KMS-11 (cell line): ENCODE measurements around the gene PTGES2.

Experiments used
- H2AFZ ChIP-seq: fragments of 200-600 bp; sonication (generic); 2 replicates; pipeline ENCODE4 v1.6.1; 2016; ENCODE audit warnings: antibody characterized with exemption, mixed run types, low read depth
- H3K27ac ChIP-seq: fragments of 200-600 bp; sonication (generic); 2 replicates; pipeline ENCODE4 v1.6.1; 2016; ENCODE audit warnings: mild to moderate bottlenecking, mixed run types
- H3K27me3 ChIP-seq: fragments of 200-600 bp; sonication (generic); 2 replicates; pipeline ENCODE4 v1.6.1; 2017; ENCODE audit warnings: mild to moderate bottlenecking, low read depth, mixed run types, moderate library complexity; ENCODE audit not compliant: insufficient read depth
- H3K36me3 ChIP-seq: fragments of 200-600 bp; sonication (generic); 2 replicates; pipeline ENCODE4 v1.6.1; 2017; ENCODE audit warnings: mild to moderate bottlenecking, mixed run types; ENCODE audit not compliant: insufficient read depth
- H3K4me1 ChIP-seq: fragments of 200-600 bp; sonication (generic); 2 replicates; pipeline ENCODE4 v1.6.1; 2016; ENCODE audit warnings: mild to moderate bottlenecking, low read depth, mixed run types; ENCODE audit not compliant: poor library complexity, severe bottlenecking
- H3K4me2 ChIP-seq: fragments of 200-600 bp; sonication (generic); 2 replicates; pipeline ENCODE4 v1.7.0; 2016; ENCODE audit warnings: mild to moderate bottlenecking, mixed run types
- H3K4me3 ChIP-seq: fragments of 200-600 bp; sonication (generic); IDR thresholded peaks from 2 replicates; pipeline ENCODE4 v1.6.1; 2017; ENCODE audit warnings: low read depth, low read length, mixed read lengths; ENCODE audit not compliant: insufficient read depth
- H3K79me2 ChIP-seq: fragments of 200-600 bp; sonication (generic); 2 replicates; pipeline ENCODE4 v1.6.1; 2016; ENCODE audit warnings: low read depth, mixed run types; ENCODE audit not compliant: insufficient read depth
- H3K9ac ChIP-seq: fragments of 200-600 bp; sonication (generic); 2 replicates; pipeline ENCODE4 v1.6.1; 2016; ENCODE audit warnings: mild to moderate bottlenecking, mixed run types
- H4K20me1 ChIP-seq: fragments of 200-600 bp; sonication (generic); 2 replicates; pipeline ENCODE4 v1.6.1; 2016; ENCODE audit warnings: mild to moderate bottlenecking, mixed run types; ENCODE audit not compliant: insufficient read depth
- TF ChIP-seq, protein P1 (sequence below): fragments of 200-600 bp; sonication (generic); conservative IDR thresholded peaks from 2 replicates; pipeline ENCODE4 v1.6.1; 2017; ENCODE audit warnings: low read depth, mild to moderate bottlenecking, antibody characterized with exemption, low read length, moderate library complexity, mixed read lengths

Gene PTGES2

DNA sequence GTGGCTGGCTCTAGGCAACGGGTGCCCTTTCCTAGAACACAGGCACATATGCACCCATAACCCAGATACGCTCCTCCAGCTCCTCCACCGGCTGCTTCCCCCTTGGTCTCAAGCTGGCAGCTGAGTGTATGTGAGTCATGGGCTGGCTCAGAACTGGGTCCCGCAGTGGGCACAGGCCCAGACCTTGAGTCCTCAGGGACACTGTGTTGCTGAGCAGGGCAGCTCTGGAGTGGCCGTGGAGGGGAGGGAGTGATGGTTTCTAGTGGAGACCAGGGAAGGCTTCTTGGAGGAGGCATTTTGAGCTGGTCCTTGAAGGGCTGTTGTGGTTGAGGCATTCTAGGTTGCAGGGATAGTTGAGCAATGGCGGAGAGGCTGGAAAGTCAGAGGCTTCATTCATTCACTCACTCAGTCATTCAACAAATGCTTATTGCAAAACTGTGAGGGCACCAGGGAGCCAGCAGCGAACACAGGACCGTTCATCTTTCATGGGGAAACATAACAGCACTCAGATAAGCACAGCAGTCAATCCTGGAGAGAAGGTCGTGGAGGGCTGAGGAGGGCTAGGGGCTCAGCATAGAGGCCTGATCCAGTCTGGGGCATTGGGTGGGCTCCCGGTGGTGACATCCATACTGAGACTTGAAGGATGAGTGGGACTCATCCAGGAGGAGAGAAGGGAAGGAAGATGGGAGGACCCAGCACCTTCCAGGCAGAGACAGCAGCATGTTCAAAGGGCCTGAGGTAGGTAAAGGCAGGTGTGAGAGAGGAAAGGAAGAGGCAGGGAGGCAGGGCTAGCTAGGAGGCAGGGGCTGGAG, 34.9 kb upstream of the PTGES2 start:
- no peak overlapping the region for H2AFZ ChIP-seq
- no peaks in the 10 kb centered on the region for H3K79me2 ChIP-seq
- no peaks in the 10 kb centered on the region for H3K27me3 ChIP-seq
- H4K20me1 ChIP-seq: no peaks in the 10 kb centered on the region
- no peak overlapping the region for H3K4me2 ChIP-seq
- H3K4me1 ChIP-seq: peaks cover 5% of the 10 kb centered on the region
- TF ChIP-seq, protein P1, sequence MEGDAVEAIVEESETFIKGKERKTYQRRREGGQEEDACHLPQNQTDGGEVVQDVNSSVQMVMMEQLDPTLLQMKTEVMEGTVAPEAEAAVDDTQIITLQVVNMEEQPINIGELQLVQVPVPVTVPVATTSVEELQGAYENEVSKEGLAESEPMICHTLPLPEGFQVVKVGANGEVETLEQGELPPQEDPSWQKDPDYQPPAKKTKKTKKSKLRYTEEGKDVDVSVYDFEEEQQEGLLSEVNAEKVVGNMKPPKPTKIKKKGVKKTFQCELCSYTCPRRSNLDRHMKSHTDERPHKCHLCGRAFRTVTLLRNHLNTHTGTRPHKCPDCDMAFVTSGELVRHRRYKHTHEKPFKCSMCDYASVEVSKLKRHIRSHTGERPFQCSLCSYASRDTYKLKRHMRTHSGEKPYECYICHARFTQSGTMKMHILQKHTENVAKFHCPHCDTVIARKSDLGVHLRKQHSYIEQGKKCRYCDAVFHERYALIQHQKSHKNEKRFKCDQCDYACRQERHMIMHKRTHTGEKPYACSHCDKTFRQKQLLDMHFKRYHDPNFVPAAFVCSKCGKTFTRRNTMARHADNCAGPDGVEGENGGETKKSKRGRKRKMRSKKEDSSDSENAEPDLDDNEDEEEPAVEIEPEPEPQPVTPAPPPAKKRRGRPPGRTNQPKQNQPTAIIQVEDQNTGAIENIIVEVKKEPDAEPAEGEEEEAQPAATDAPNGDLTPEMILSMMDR: no peak
- H3K36me3 ChIP-seq: no peaks in the 10 kb centered on the region
- H3K27ac ChIP-seq: no peak overlapping the region
- H3K9ac ChIP-seq: no peak overlapping the region
- no peak overlapping the region for H3K4me3 ChIP-seq

GRCh38 chr9:128161215-128161902, 33.8 kb upstream of the PTGES2 start:
- no peak overlapping the region for H3K27ac ChIP-seq
- H3K4me3 ChIP-seq: no peak overlapping the region

DNA sequence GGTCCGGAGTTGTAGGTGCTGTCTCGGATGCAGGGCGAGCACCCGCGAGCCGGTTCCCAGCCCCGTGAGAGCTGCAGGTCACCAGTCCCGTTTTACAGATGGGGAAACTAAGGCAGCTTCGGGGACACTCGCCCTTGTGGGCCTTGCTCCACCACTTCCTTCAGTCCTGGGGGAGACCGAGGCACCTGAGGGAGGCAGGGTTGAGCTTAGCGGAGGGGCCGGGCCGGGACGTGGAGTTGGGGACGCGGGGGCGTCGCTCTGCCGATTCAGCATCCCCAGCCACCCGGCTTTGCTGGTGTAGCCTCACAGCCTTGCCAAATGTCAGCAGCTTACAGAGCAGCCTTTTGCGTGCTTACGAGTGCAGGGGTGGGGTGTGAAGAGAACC, 33.1 kb upstream of the PTGES2 start:
- Histone ChIP-seq H3K79me2 (no peaks in the 10 kb centered on the region), H2AFZ (peak overlapping the region; percentile 82), H3K27ac (peak overlapping the region; percentile 32; the same call in 1 of the 2 replicates), H4K20me1 (no peaks in the 10 kb centered on the region), H3K4me3 (no peak overlapping the region), H3K27me3 (0 out of 2 replicates have a peak, but pooled peaks cover 2% of the 10 kb centered on the region), H3K4me1 (peaks cover 5% of the 10 kb centered on the region), H3K4me2 (peak overlapping the region; percentile 87), H3K36me3 (no peaks in the 10 kb centered on the region), H3K9ac (peak overlapping the region; percentile 73)
- TF ChIP-seq, protein P1: no peak

More at GRCh38 chr9:128161215-128161902, 33.8 kb upstream of the PTGES2 start:
- no peak overlapping the region for H2AFZ ChIP-seq
- peaks cover 5% of the 10 kb centered on the region for H3K4me1 ChIP-seq
- no peaks in the 10 kb centered on the region for H4K20me1 ChIP-seq
- no peaks in the 10 kb centered on the region for H3K27me3 ChIP-seq
- H3K9ac ChIP-seq: no peak overlapping the region
- no peaks in the 10 kb centered on the region for H3K36me3 ChIP-seq
- TF ChIP-seq, protein P1: no peak
- no peaks in the 10 kb centered on the region for H3K79me2 ChIP-seq
- peak overlapping the region; percentile 87 for H3K4me2 ChIP-seq

- TF ChIP-seq, protein P1: no peak
- peak within 1 kb of the TSS; percentile 82 for H2AFZ ChIP-seq
Measured at GRCh38 chr9:128159784-128160602, 32.5 kb upstream of the PTGES2 start, which contains the start of gene BBLN. BBLN (plus strand) TSS chr9:128160265; CDS start chr9:128160408, 143 bp downstream.

More at GRCh38 chr9:128159784-128160602, 32.5 kb upstream of the PTGES2 start, which contains the start of gene BBLN:
- Histone ChIP-seq H3K4me1 (peaks cover 5% of the 10 kb centered on the region), H4K20me1 (no peaks in the 10 kb centered on the region), H3K27me3 (0 out of 2 replicates have a peak, but pooled peaks cover 2% of the 10 kb centered on the region), H3K4me3 (no peak within 1 kb of the TSS), H3K27ac (peak within 1 kb of the TSS; percentile 32; the same call in 1 of the 2 replicates), H3K4me2 (peak within 1 kb of the TSS; percentile 87), H3K9ac (peak within 1 kb of the TSS; percentile 73), H3K79me2 (no peaks in the 10 kb centered on the region), H3K36me3 (no peaks in the 10 kb centered on the region)
